ENCODE measurements around the gene BABAM2. TPM values are rescaled to one million over a fixed set of nuclear protein-coding genes. Genes with fewer than 3 reads are reported as not detected.

Gene BABAM2
- total and polyA plus RNA-seq, 2 of the 4 experiments (the other 2 are of a cell fraction) = 20.9 to 23.1 TPM

- H4K5ac ChIP-seq (ENCODE audit: low read depth, low read length) = peak overlapping the region; percentile 31
- no peak overlapping the region for H3K4me3 ChIP-seq (ENCODE audit: insufficient read depth, low read depth, low read length)
- ATAC-seq (ENCODE audit: low read depth) (peak; percentile 96), DNase-seq (peak; percentile 90)
- H3K79me1 ChIP-seq (ENCODE audit: low read depth in 1 of 2, low read length in 2 of 2) = 0 out of 4 replicates have a peak, but pooled peaks cover 0 to 3% of the 10 kb centered on the region in 2 experiments
- H3K9ac ChIP-seq (ENCODE audit: low read depth, low read length) = no peak overlapping the region
- H3K4ac ChIP-seq (ENCODE audit: low read depth, low read length) = peak overlapping the region; percentile 19; the same call in 1 of the 2 replicates
- peak overlapping the region; percentile 14; the same call in 1 of the 2 replicates for H4K91ac ChIP-seq (ENCODE audit: insufficient read depth, low read depth, low read length)
- no peaks in the 10 kb centered on the region for H4K20me1 ChIP-seq (ENCODE audit: insufficient read depth, low read length)
- in situ Hi-C loops (cut with MboI; ENCODE audit: low sequenced_read_pairs) (no loop called here), dilution Hi-C loops (cut with HindIII; ENCODE audit: low sequenced_read_pairs, unreplicated experiment) (no loop called here), intact Hi-C loops (cut with micrococcal nuclease) (no loop called here)
- no peak overlapping the region for H2AK9ac ChIP-seq (replicated peaks; ENCODE audit: low read depth, low read length, poor library complexity)
- ChIA-PET POLR2A (ENCODE audit: unreplicated experiment) (no interaction called here), CTCF (no interaction called here)
- no TSS peak for BruUV-seq (replicated peaks)
- no peaks in the 10 kb centered on the region for H3K9me1 ChIP-seq (ENCODE audit: insufficient read depth, low read length)
- peaks cover 6% of the 10 kb centered on the region for H3K4me1 ChIP-seq (ENCODE audit: control insufficient read depth, insufficient read depth, low read length)
- H3K56ac ChIP-seq (ENCODE audit: extremely low read depth, insufficient read depth, low read length) = 0 out of 2 replicates have a peak overlapping the region, but pooled peaks have one; percentile 13
- no peak overlapping the region for H2AFZ ChIP-seq (replicated peaks; ENCODE audit: low read length, poor library complexity)
- peak overlapping the region; percentile 85; the same call in 1 of the 2 replicates for H3K18ac ChIP-seq (ENCODE audit: low read depth, low read length)
- peak overlapping the region; percentile 28; the same call in 1 of the 2 replicates for H2BK120ac ChIP-seq (ENCODE audit: low read depth, low read length)
- H4K8ac ChIP-seq (ENCODE audit: low read depth in 2 of 2, low read length in 2 of 2) = peak overlapping the region in 1 of 2 experiments; percentile 62; a peak in 1 of 4 replicates
- peaks cover 3% of the 10 kb centered on the region; the same call in 1 of the 2 replicates for H3K9me3 ChIP-seq (ENCODE audit: control insufficient read depth, insufficient read depth, low read length)
- H3K23ac ChIP-seq (ENCODE audit: low read depth, low read length) = peak overlapping the region; percentile 36; the same call in 1 of the 2 replicates
- peak overlapping the region; percentile 78; the same call in 1 of the 2 replicates for H2AK5ac ChIP-seq (ENCODE audit: low read depth, low read length)
- no peaks in the 10 kb centered on the region for H3K36me3 ChIP-seq (ENCODE audit: control insufficient read depth, insufficient read depth, low read length)
- peak overlapping the region; percentile 44; the same call in 1 of the 3 replicates for H2BK15ac ChIP-seq (ENCODE audit: low read depth, low read length)
- no peaks in the 10 kb centered on the region for H3K27me3 ChIP-seq (ENCODE audit: control insufficient read depth, insufficient read depth, low read length)
- H3K14ac ChIP-seq (replicated peaks; ENCODE audit: low read depth, low read length) = peak overlapping the region; percentile 40; the same call in 1 of the 2 replicates
- H3K27ac ChIP-seq (ENCODE audit: insufficient read depth, low read length) = peak overlapping the region; percentile 86; the same call in 1 of the 2 replicates
- H2BK5ac ChIP-seq (ENCODE audit: low read depth, low read length, poor library complexity, severe bottlenecking) = peak overlapping the region; percentile 80
- WGBS, 2 experiments (ENCODE audit: extremely low coverage in 2 of 2, insufficient read length in 1 of 2) = no CpG with 5 or more reads among the region's 2 CpGs
- 0 out of 2 replicates have a peak overlapping the region, but pooled peaks have one; percentile 24 for H3K4me2 ChIP-seq (ENCODE audit: low read depth, low read length)
- no peak for TF ChIP-seq RFX5 (IDR thresholded peaks at IDR 0.05; ENCODE audit: low read depth, low read length)
- TF ChIP-seq BHLHE40 (IDR thresholded peaks at IDR 0.05; ENCODE audit: low read depth, low read length) = no peak
- TF ChIP-seq MAZ (IDR thresholded peaks at IDR 0.05; ENCODE audit: borderline replicate concordance, low read depth, low read length) = no peak
- peak; percentile 85 for TF ChIP-seq CEBPB (IDR thresholded peaks at IDR 0.05; ENCODE audit: low read depth, low read length)
- peak; percentile 4; the same call in 1 of the 2 replicates for TF ChIP-seq RAD21 (IDR thresholded peaks at IDR 0.05; ENCODE audit: low read length)
- no peak for TF ChIP-seq CHD1 (IDR thresholded peaks at IDR 0.05; ENCODE audit: low read depth, low read length)
- TF ChIP-seq FOS (IDR thresholded peaks at IDR 0.05; ENCODE audit: low read depth, low read length) = peak; percentile 68; the same call in 1 of the 2 replicates
- TF ChIP-seq NFE2L2 (IDR thresholded peaks at IDR 0.05; ENCODE audit: low read depth, low read length) = no peak; the same call in 1 of the 2 replicates
- TF ChIP-seq POLR2A (IDR thresholded peaks at IDR 0.05; ENCODE audit: low read depth, low read length) = no peak
- TF ChIP-seq MAFK (IDR thresholded peaks at IDR 0.05; ENCODE audit: low read depth, low read length) = peak; percentile 77
- no peak for TF ChIP-seq CTCF (conservative IDR thresholded peaks at IDR 0.05; ENCODE audit: low read depth, low read length)
- no peak for TF ChIP-seq USF2 (IDR thresholded peaks at IDR 0.05; ENCODE audit: low read depth, low read length)
- TF ChIP-seq ELK1 (IDR thresholded peaks at IDR 0.05; ENCODE audit: borderline replicate concordance, low read depth, low read length) = no peak
- H2BK20ac ChIP-seq (ENCODE audit: low read depth, low read length) = peak overlapping the region; percentile 68; the same call in 1 of the 2 replicates
Measured at GRCh38 chr2:28185891-28186290, 295.4 kb downstream of the BABAM2 start.
